ENCODE results near the gene VSTM2L. TPM values are rescaled to one million over a fixed set of nuclear protein-coding genes. Genes with fewer than 3 reads are reported as not detected.
"Not testable (repeated sequence)": the region's sequence is repeated elsewhere in the genome, so short reads cannot be mapped to it uniquely, and the experiment has no call there.

The VSTM2L gene
- total RNA-seq, 2 donors from 2014 or later = 1.1 TPM

DNA sequence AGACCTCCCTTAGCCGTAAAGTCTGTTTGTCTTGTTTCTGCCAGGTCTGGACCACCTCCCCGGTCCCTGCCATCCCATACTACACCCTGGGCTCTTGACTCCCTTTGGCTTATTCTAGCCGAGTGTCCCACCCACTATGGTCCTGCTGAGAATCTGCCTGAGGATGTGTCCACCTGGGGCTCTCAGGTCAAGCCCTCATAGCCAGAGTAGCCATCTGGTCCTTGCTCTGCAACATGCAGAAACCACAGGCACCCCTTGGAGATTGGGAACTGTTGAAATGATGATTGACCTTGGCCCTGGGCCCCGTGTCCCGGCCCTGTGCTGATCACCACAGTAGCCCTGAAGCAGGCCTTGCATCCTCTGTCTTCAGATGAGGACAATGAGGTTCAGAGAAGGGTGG lies 44.0 kb downstream of the VSTM2L start:
- DNase-seq (no peak), ATAC-seq (no peak)
- intact Hi-C loops (cut with DNase I, micrococcal nuclease) = no loop called here

DNA sequence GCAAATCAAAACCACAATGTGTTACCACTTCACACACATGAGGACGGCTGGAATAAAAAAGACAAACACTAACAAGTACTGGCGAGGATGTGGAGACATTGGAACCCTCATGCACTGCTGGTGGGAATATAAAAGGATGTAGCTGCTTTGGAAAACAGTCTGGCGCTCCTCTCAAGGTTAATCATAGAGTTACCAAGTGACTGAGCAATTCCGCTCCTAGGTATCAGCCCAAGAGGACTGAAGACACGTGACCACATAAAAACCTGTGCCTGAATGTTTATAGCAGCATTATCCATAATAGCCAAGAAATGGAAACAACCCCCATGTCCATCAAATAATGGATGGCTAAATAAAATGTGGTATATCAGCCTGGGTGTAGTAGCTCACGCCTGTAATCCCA lies 45.0 kb downstream of the VSTM2L start:
- no peak for ATAC-seq
- no peak for DNase-seq
- intact Hi-C loops (cut with DNase I, micrococcal nuclease) = no loop called here

DNA sequence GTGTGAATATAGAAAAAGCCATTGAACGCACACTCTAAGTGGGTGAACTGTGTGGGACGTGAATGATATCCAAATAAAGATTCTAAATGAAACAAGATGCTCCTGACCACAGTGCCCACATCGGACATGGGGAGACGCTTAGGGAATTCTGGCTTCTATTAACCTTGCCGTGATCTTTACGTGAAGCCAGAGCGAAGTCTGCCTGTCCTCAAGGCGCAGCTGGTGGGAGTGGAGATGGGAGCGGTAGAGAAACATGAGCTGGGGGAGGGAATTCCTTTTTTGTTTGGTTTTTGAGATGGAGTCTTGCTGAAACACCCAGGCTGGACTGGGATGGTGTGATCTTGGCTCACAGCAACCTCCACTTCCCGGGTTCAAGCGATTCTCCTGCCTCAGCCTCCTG lies 46.0 kb downstream of the VSTM2L start:
- DNase-seq (no peak), ATAC-seq (no peak)
- intact Hi-C loops (cut with DNase I, micrococcal nuclease) = no loop called here

DNA sequence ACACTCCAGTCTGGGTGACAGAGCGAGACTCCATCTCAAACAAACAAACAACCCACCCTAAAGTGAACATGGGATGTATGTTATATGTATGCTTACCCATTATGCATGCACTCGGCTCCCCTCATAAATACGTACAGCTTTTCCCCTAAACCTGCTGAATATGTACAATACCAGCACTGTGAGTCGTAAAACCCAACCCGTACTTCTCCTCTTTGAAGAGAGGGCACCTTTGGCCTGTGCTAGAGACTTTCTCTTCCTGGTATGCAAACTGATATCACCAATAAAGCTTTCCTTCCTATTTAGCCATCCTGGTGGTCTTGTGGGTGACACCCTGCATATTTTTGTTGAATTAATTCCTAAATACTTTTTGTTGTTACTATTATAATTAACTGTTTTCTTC lies 51.3 kb downstream of the VSTM2L start:
- DNase-seq = no peak
- intact Hi-C loops (cut with DNase I, micrococcal nuclease) = no loop called here
- peak; percentile 70 for ATAC-seq

DNA sequence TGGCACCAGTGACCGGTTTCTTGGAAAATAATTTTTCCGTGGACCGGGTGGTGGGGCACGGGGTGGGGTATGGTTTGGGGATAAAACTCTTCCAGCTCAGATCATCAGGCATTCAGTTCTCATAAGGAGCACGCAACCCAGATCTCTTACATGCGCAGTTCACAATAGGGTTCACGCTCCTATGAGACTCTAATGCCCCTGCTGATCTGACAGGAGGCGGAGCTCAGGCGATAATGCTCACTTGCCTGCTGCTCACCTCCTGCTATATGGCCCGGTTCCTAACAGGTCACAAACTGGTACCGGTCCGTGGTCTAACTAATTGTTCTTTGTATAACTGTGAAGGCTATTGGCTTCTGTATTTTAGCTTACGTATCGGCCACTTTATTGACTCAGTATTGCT lies 51.7 kb downstream of the VSTM2L start:
- intact Hi-C loops (cut with DNase I, micrococcal nuclease) = no loop called here
- DNase-seq = no peak
- ATAC-seq = no peak

DNA sequence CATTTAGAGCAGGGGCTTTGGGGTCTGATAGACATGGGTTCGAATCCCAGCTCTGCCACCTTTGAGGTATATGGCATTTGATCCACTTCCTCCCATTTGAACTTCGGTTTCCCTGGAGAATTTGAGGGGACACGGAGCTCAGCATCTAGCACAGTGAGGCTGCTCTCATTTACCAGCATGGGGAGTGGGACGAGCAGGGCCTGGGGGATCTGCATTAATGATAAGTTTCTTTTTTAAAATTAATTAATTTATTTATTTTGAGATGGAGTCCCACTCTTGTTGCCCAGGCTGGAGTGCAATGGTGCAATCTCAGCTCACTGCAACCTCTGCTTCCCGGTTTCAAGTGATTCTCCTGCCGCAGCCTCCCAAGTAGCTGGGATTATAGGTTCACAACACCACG lies 52.6 kb downstream of the VSTM2L start:
- DNase-seq (no peak), ATAC-seq (no peak)
- intact Hi-C loops (cut with DNase I, micrococcal nuclease) = no loop called here

DNA sequence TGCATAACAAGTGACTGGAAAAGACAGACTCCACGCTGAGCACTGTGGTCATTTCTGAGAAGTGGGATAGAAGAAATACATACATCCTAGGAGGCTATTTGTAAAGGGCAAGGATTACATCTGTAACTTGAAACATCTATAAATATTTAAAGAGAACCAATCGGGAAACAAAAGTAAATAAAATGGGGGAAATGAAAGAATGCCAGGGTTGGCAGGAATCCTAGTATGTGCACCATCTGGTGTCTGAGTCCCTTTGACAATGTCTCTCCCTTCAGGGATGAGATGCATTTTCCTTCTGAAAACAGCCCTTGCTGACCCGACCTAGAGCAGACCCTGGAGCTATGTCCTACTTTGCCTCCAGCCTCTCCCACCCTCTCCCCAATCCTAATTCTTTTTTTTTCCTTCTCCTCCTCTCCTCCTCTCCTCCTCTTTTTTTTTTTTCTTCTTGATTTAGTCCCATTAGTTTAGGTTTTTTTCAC lies 53.2 kb downstream of the VSTM2L start:
- intact Hi-C loops (cut with DNase I, micrococcal nuclease) = no loop called here
- ATAC-seq (peak; percentile 18), DNase-seq (no peak)

DNA sequence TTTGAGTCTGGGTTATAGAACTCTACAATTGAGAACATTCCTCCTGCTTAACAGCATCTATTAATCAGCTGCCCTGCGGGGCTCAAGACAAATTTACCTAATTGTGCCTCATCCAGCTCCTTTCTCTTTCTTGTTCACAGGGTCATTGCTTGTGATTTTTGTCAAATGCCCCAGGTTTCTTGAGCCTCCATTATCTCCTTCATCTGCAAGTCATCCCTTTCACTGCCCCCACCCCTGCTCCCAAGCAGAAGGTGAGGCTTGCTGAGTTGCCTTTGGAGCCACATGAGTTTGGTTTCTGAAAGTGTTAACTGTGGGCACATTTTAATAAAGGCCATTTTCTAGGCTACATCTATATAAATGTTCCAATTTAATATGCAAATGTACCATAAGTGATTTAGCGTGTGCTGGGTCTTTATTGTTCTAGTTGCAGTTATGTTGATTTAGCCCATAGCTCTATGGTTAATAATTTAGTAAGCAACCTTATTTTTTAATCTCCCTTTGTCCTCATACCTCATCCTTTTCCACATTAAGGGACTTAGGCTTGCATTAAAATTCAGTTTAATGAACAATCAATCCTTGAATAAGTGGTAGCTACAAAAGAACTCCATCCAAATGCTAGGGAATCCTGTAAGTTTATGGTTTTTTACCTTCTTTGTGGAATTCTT lies 56.1 kb downstream of the VSTM2L start:
- no peak for DNase-seq

DNA sequence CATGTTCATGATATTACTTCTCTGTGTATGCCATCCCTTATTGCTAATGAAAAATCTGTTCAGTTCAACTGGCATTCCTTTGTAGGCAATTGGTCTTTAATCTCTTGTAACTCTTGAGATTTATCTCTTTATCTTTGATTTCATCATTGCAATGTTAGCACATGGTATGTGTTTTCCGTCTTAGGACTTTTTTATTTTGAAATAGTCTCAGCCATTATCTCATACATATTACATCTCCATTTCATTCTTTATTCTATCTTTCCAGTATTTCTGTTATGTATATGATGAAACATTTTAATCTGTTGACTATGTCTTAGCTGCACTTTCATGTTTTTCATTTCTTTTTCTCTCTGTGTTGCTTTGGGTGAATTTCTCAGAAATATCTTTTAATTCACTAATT lies 58.1 kb downstream of the VSTM2L start:
- DNase-seq (no peak), ATAC-seq (no peak)
- intact Hi-C loops (cut with DNase I, micrococcal nuclease) = no loop called here

More for the DNA sequence above, 56.1 kb downstream of the VSTM2L start:
- no peak for ATAC-seq
- intact Hi-C loops (cut with DNase I, micrococcal nuclease) = no loop called here

DNA sequence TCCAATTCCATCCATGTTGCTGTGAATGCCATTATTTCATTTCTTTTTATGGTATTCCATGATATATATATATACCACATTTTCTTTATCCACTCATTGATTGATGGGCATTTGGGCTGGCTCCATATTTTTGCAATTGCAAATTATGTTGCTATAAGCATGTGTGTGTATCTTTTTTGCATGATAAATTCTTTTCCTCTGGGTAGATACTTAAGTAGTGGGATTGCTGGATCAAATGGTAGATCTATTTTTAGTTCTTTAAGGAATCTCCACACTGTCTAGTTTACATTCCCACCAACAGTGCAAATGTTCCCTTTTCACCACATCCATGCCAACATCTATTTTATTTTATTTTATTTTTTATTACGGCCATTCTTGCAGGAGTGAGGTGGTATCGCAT lies 60.6 kb downstream of the VSTM2L start:
- DNase-seq; intact Hi-C loops (cut with DNase I, micrococcal nuclease); ATAC-seq: not testable (repeated sequence)

DNA sequence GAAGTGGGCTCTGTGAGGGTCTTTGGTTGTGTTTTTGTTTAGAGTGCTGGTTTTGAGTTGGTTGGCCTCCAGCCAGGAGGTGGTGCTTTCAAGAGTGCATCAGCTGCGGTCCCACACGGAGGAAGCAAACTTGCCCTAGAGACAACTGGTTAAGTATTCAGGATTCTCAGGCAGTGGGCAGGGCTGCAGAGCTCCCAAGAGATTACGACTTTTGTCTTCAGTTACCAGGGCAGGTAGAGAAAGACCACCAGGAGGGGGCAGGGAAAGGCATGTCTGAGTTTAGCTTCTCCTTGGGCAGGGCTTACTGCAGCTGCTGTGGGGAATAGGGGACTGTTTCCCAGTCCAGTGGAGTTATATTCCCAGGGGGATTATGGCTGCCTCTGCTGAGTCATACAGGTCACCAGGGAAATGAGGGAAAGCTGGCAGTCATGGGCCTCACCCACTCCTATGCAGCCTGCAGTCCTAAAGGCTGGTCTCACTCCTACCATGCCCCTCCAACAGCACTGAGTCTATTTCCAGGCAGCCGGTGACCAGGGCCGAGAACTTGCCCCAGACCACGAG lies 66.0 kb downstream of the VSTM2L start:
- intact Hi-C loops (cut with DNase I, micrococcal nuclease) = no loop called here
- no peak for ATAC-seq
- no peak for DNase-seq

DNA sequence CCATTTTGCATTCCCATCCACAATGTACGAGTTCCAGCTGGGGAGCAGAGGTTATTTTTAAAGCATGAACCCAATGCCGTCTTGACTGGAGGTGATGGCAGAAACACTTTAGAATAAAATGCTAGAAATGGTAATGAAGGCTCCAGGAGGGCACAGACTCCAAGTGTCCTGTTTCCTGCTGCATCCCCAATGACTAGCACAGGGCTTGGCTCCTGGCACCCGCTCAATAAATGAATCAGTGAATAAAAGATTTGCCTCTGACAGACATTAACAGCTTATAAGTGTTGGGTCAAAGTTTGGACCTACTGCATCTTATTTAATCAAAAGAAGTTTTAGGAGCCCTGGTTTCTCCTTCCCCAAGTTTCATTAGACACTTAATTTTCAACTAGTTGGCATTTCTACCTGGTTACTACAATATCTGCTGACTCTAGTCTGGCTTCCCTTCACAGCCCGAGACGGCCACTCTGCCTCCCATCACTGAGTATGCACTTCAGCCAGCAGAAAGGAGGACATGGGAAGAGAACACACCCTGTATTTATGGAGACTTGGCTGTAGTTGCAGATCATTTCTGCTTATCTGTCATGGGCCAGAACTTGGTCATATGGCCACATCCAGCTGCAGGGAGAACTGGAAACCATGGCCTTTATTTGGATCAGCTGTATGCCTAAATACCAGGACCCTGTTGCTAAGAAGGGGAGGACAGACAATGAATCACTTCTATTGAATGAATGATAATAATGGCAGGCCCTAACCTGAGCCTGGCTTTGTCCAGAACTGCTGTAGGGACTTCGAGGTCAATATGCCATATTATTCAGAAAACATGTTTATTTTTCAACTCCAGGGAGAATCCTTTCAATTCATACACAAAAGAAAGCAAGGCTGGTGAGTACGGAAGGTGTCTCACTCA lies 67.3 kb downstream of the VSTM2L start:
- intact Hi-C loops (cut with DNase I, micrococcal nuclease) = no loop called here
- DNase-seq (no peak), ATAC-seq (no peak)

DNA sequence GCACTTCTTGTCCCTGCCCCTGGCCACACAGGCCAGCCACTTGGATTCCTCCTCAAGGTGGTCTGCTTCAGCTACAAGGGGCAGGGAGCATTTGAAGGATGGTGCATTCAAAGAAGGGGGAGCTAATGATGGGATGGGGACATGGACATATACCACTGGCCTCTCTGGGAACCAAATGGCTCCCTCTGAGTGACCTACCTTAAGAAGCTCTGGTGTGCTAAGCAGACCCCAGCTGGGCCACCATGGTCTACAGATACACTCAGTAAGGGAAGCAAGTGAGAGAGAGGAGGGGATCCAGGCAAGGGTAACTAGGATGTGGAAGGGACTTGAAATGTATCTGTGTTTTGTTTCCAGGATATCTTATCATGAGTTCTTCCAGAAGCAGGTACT lies 67.9 kb downstream of the VSTM2L start:
- intact Hi-C loops (cut with DNase I, micrococcal nuclease) = no loop called here

DNA sequence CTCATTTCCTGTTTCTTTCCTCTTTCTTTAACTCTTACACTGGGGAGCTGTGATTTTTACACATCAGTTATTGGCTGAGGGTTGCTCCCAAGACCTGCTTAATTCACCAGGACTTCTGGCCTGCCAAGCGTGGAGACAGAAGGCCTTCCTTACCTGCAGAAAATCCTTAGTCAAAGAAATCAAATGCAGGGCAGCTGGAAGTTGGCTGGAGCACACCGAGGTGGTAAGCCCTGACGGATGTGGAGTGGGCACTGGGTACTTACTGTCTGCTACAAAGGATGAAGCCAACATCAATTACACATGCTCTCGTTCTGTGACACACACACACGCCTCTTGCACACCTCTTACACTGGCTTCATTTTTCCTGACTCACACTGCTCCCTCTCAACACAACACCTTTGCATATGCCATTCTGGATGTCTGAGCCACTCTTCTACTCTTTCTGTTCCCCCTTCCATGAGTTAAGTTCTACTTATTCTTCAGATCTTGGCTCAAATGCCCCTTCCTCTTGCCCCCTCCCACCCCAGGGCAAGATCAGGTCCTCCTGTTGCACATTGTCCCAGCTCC lies 68.7 kb downstream of the VSTM2L start:
- DNase-seq = no peak
- intact Hi-C loops (cut with DNase I, micrococcal nuclease) = no loop called here
- no peak for ATAC-seq

More for the DNA sequence above, 67.9 kb downstream of the VSTM2L start:
- ATAC-seq (no peak), DNase-seq (no peak)

DNA sequence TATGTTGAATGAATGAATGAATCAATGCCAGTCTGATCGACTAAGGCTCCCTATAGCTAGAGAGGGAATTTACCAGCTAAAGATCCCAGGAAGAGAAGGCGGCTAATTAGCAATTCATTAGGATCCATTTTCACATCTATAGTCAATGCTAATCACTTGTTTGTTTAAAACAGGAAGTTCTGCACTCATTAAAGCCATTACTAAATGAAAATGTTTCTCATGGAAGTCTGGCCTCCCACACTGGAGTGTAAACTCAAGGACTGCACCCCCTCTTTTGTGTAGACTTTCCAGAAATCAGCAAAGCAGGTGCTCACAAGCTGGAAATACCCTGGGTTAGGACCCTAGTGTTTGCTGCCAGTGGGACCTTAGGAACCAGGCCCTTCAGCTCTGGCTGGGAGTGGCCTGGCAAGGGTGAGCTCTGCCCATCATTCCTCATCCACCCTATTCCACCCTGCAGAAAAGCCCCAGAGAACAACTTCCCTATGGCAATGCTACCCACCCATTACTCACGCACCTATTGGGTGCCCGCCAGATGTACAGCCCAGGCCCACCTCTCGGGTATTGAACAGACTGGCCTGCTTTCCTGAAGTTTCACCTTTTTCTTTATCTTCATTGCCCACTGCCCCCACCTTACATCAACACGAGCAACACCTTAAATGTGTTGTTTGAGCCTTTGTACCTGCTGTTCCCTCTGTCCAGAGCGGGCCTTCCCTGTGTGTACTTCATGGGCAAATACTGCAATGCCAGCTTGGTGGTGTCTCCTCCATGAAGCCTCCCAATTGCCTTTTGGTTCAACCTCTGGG lies 69.5 kb downstream of the VSTM2L start:
- ATAC-seq = no peak
- DNase-seq = no peak
- intact Hi-C loops (cut with DNase I, micrococcal nuclease) = no loop called here

DNA sequence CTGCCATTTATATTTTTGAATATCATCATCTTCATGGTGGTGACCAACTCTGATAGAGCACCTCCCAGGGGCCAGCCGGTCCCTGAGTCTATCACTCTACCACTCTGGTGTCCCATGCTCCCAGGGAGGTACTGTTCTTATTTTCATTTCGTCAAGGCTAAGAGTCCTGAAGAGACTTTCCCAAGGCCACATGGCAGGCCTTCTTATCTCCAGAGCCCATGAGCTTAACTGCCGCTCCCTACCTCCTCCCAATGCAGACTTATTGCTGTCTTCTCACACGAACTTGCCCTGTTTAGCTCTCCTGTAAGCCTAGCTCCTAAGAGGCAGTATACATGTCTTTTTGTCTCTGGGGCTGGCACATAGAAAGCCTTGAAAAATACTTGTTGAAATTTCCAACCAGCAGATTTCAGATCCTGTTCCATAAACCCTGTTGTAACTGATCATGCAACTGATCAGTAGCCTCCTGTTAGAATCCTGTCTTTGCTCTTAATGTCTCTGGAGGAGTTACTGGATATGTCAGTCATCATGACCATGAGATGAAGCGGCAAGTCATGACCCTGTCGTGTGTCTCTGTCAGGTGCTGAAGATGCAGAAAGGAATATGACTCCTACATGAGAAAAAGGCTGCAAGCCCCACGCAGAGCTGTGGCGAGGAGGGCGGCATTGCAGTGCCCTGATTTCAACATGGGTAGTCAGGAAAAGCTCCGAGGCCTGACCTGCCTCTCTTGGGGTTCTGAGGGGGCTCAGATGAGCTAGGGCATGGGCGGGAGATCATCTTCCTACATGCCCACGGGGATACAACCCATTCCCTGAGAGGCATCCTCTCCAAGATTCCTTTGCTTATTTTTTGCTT lies 70.4 kb downstream of the VSTM2L start:
- ATAC-seq (no peak), DNase-seq (no peak)
- intact Hi-C loops (cut with DNase I, micrococcal nuclease) = no loop called here

DNA sequence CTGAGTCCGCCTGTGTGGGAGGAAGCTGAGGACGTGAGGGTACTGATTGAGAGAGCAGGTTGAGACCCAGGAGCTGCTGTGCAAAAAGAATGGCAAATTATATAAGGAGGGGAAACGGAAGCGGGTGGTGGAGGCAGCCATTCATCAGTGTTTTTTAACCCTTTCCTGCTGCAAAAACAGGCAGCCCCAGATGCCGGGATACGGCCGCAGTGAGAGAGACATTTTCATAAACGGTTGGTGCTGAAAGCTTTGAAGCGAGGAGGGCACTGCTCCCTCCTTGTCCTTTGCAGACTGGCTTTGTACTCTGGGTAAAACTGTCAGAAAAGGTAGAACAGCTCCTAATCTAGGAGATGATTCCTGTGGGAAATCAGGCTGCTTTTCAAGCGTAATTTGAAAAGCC lies 74.0 kb downstream of the VSTM2L start:
- DNase-seq = no peak
- ATAC-seq = no peak
- intact Hi-C loops (cut with DNase I, micrococcal nuclease) = no loop called here

DNA sequence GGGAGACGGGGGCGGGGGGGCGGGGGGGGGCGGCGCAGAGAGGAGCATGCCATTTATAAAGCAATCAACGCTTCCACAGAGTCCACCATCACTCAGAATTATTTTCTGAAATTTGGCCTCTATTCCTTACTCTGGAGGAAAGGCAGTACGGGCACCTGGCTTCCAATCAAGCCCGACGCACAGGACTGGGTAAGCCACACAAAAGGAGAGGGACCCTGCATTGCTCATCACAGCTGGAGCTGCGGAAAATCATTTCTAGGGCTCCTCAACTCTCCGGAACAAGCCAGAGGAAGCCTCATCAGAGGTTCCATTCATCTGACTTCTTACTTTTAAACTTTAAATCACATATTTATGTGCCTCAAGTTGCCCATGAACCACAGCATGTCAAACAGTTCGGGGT lies 74.4 kb downstream of the VSTM2L start:
- ATAC-seq (no peak), DNase-seq (no peak)
- intact Hi-C loops (cut with DNase I, micrococcal nuclease) = no loop called here

Measured in left colon (tissue), 2 donors.